ENCODE data around the gene ST6GALNAC3. TPM values are rescaled to one million over a fixed set of nuclear protein-coding genes. Genes with fewer than 3 reads are reported as not detected.
"Not testable (repeated sequence)": the region's sequence is repeated elsewhere in the genome, so short reads cannot be mapped to it uniquely, and the experiment has no call there.

The ST6GALNAC3 gene
- total RNA-seq, 2 donors from 2014 or later: 6.3 to 7.6 TPM

DNA sequence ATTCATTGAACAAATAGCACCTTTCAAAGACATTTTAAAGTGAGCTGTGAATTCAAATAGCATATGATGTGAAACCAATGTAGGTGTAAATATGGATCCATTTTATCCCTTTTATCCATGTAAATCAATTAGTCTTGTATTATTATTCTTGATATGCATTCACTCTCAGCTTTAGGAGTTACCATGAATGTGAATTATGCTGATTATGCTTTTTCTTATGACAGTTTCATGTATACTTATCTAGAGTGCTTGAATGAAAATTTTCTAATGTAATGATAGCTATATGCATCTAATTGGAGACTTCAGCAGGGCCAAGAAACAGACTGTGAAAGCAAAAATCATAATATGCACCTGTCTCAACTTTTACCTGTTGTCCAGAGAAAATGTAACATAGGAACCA, 566.2 kb downstream of the ST6GALNAC3 start:
- Histone ChIP-seq H3K4me3 (ENCODE audit: low read length) (no peak overlapping the region), H3K27ac (ENCODE audit: low read depth, low read length) (no peak overlapping the region), H3K36me3 (ENCODE audit: control insufficient read depth, insufficient read depth, low read length) (no peaks in the 10 kb centered on the region), H3K9ac (ENCODE audit: extremely low read depth, low read length, poor library complexity, severe bottlenecking) (no peak overlapping the region), H3K4me1 (ENCODE audit: control insufficient read depth, insufficient read depth, low read length) (no peaks in the 10 kb centered on the region), H3K9me3 (ENCODE audit: control insufficient read depth, low read length) (no peaks in the 10 kb centered on the region), H3K27me3 (ENCODE audit: control insufficient read depth, insufficient read depth, low read length, poor library complexity, severe bottlenecking) (no peaks in the 10 kb centered on the region)
- DNase-seq: no peak
- Mint-ChIP-seq H3K4me3 (no peak overlapping the region), H3K36me3 (ENCODE audit: low read depth) (no peaks in the 10 kb centered on the region), H3K27me3 (ENCODE audit: insufficient read depth) (no peaks in the 10 kb centered on the region), H3K9me3 (no peaks in the 10 kb centered on the region), H3K4me1 (no peaks in the 10 kb centered on the region), H3K27ac (no peak overlapping the region)
- TF ChIP-seq, protein P1, sequence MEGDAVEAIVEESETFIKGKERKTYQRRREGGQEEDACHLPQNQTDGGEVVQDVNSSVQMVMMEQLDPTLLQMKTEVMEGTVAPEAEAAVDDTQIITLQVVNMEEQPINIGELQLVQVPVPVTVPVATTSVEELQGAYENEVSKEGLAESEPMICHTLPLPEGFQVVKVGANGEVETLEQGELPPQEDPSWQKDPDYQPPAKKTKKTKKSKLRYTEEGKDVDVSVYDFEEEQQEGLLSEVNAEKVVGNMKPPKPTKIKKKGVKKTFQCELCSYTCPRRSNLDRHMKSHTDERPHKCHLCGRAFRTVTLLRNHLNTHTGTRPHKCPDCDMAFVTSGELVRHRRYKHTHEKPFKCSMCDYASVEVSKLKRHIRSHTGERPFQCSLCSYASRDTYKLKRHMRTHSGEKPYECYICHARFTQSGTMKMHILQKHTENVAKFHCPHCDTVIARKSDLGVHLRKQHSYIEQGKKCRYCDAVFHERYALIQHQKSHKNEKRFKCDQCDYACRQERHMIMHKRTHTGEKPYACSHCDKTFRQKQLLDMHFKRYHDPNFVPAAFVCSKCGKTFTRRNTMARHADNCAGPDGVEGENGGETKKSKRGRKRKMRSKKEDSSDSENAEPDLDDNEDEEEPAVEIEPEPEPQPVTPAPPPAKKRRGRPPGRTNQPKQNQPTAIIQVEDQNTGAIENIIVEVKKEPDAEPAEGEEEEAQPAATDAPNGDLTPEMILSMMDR (conservative IDR thresholded peaks at IDR 0.05): no peak

DNA sequence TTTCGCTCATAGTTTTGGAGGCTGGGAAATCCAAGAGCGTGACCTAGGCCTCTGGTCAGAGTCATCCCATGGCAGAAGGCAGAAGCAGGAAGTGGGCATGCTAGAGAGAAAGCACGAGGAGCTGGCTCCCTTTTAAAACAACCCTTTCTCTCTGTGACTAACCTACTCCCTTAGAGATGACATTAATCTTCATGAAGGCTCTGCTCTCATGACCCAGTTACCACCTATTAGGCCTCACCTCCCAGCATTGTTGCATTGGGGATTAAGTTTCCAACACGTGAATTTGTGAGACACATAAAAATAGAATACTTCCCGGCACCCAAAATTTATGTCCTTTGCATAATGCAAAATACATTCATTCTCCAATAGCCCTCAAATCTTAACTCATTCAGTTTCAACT, 569.6 kb downstream of the ST6GALNAC3 start:
- H3K27ac Mint-ChIP-seq: no peak overlapping the region
- no peak overlapping the region for H3K4me3 Mint-ChIP-seq
- no peaks in the 10 kb centered on the region for H3K9me3 Mint-ChIP-seq
- no peaks in the 10 kb centered on the region for H3K4me1 Mint-ChIP-seq
- H3K36me3 Mint-ChIP-seq (ENCODE audit: low read depth): no peaks in the 10 kb centered on the region
- no peaks in the 10 kb centered on the region for H3K36me3 ChIP-seq (ENCODE audit: control insufficient read depth, insufficient read depth, low read length)
- 86 to 92% methylated on average over 3 to 5 of the region's 5 CpGs for WGBS, 2 experiments (ENCODE audit: insufficient coverage in 1 of 2, insufficient read length in 1 of 2)
- H3K27me3 Mint-ChIP-seq (ENCODE audit: insufficient read depth): no peaks in the 10 kb centered on the region
- no peaks in the 10 kb centered on the region for H3K9me3 ChIP-seq (ENCODE audit: control insufficient read depth, low read length)
- TF ChIP-seq, protein P1 (conservative IDR thresholded peaks at IDR 0.05): no peak
- H3K27ac ChIP-seq (ENCODE audit: low read depth, low read length): no peak overlapping the region
- no peaks in the 10 kb centered on the region for H3K27me3 ChIP-seq (ENCODE audit: control insufficient read depth, insufficient read depth, low read length, poor library complexity, severe bottlenecking)
- no peak for DNase-seq
- H3K4me3 ChIP-seq (ENCODE audit: low read length): no peak overlapping the region
- H3K4me1 ChIP-seq (ENCODE audit: control insufficient read depth, insufficient read depth, low read length): no peaks in the 10 kb centered on the region
- no peak overlapping the region for H3K9ac ChIP-seq (ENCODE audit: extremely low read depth, low read length, poor library complexity, severe bottlenecking)

DNA sequence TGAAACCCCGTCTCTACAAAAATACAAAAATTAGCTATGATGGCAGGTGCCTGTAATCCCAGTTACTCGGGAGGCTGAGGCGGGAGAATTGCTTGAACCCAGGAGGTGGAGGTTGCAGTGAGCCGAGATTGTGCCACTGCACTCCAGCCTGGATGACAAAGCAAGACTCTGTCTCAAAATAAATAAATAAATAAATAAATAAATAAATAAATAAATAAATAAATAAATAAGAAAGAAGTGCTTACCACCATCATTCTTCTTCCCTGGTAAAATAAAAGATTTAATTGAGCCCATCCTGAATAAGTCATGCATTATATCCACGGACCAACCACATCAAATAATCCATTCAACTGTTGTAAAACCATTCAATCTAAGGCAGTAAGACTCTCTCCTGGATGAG, 578.3 kb downstream of the ST6GALNAC3 start:
- H3K4me3 ChIP-seq (ENCODE audit: low read length); H3K9me3 Mint-ChIP-seq; H3K27ac Mint-ChIP-seq; DNase-seq; H3K9ac ChIP-seq (ENCODE audit: extremely low read depth, low read length, poor library complexity, severe bottlenecking); H3K27me3 ChIP-seq (ENCODE audit: control insufficient read depth, insufficient read depth, low read length, poor library complexity, severe bottlenecking); H3K27ac ChIP-seq (ENCODE audit: low read depth, low read length); H3K4me1 Mint-ChIP-seq; H3K36me3 Mint-ChIP-seq (ENCODE audit: low read depth); H3K4me1 ChIP-seq (ENCODE audit: control insufficient read depth, insufficient read depth, low read length); H3K27me3 Mint-ChIP-seq (ENCODE audit: insufficient read depth); H3K4me3 Mint-ChIP-seq; H3K36me3 ChIP-seq (ENCODE audit: control insufficient read depth, insufficient read depth, low read length); H3K9me3 ChIP-seq (ENCODE audit: control insufficient read depth, low read length): not testable (repeated sequence)
- 93% methylated on average over 4 of the region's 5 CpGs; no CpG with 5 or more reads in 1 of the 2 experiments for WGBS, 2 experiments (ENCODE audit: insufficient coverage in 1 of 2, insufficient read length in 1 of 2)

DNA sequence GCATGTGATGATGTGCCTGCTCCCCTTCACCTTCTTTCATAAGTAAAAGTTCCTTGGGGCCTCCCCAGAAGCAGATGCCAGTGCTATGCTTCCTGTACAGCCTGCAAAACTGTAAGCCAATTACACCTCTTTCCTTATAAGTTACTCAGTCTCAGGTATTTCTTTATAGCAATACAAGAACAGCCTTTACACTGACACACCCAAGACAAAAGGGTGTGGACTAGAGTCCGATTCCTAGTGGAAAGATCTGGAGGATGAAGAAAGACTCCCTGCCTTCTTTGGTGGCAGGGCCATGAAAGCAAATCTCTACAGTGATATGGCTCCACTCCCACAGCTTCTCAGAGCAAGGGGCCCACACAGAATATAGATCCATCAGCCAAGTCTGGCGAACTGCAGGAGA, 583.1 kb downstream of the ST6GALNAC3 start:
- Histone ChIP-seq H3K9me3 (ENCODE audit: control insufficient read depth, low read length) (no peaks in the 10 kb centered on the region), H3K27ac (ENCODE audit: low read depth, low read length) (no peak overlapping the region), H3K36me3 (ENCODE audit: control insufficient read depth, insufficient read depth, low read length) (no peaks in the 10 kb centered on the region), H3K27me3 (ENCODE audit: control insufficient read depth, insufficient read depth, low read length, poor library complexity, severe bottlenecking) (no peaks in the 10 kb centered on the region), H3K4me3 (ENCODE audit: low read length) (no peak overlapping the region), H3K4me1 (ENCODE audit: control insufficient read depth, insufficient read depth, low read length) (no peaks in the 10 kb centered on the region), H3K9ac (ENCODE audit: extremely low read depth, low read length, poor library complexity, severe bottlenecking) (no peak overlapping the region)
- 84 to 92% methylated on average over 2 of the region's 2 CpGs for WGBS, 2 experiments (ENCODE audit: insufficient coverage in 1 of 2, insufficient read length in 1 of 2)
- Mint-ChIP-seq H3K36me3 (ENCODE audit: low read depth) (no peaks in the 10 kb centered on the region), H3K27ac (no peak overlapping the region), H3K4me1 (no peaks in the 10 kb centered on the region), H3K9me3 (peaks cover 2% of the 10 kb centered on the region), H3K4me3 (no peak overlapping the region), H3K27me3 (ENCODE audit: insufficient read depth) (no peaks in the 10 kb centered on the region)
- no peak for DNase-seq
- TF ChIP-seq, protein P1 (conservative IDR thresholded peaks at IDR 0.05): no peak
